ENCODE data around the gene SFXN3. TPM values are rescaled to one million over a fixed set of nuclear protein-coding genes. Genes with fewer than 3 reads are reported as not detected.

SFXN3 gene
- total and polyA plus RNA-seq, 2 experiments from 2014 or later = 0.68 to 3.8 TPM

- Mint-ChIP-seq H3K27ac (peak overlapping the region; percentile 99), H3K4me1 (peaks cover 32% of the 10 kb centered on the region), H3K36me3 (ENCODE audit: low read depth) (no peaks in the 10 kb centered on the region; the same call in 2 of the 3 replicates), H3K9me3 (0 out of 3 replicates have a peak, but pooled peaks cover 2% of the 10 kb centered on the region), H3K4me3 (peak overlapping the region; percentile 86), H3K27me3 (ENCODE audit: insufficient read depth, low read depth, poor library complexity) (peaks cover 51% of the 10 kb centered on the region)
- Histone ChIP-seq H3K27ac (ENCODE audit: low read depth) (peak overlapping the region; percentile 88), H3K79me2 (replicated peaks; ENCODE audit: insufficient read depth) (peaks cover 17% of the 10 kb centered on the region; the same call in 1 of the 2 replicates), H3K4me2 (peak overlapping the region; percentile 93), H4K20me1 (replicated peaks; ENCODE audit: insufficient read depth) (peaks cover 28% of the 10 kb centered on the region), H3K4me1 (ENCODE audit: insufficient read depth) (peaks cover 28% of the 10 kb centered on the region), H3K36me3 (ENCODE audit: insufficient read depth) (no peaks in the 10 kb centered on the region), H3K27me3 (ENCODE audit: insufficient read depth) (peaks cover 46% of the 10 kb centered on the region), H3K9me2 (ENCODE audit: insufficient read depth) (no peaks in the 10 kb centered on the region), H3F3A (replicated peaks; ENCODE audit: low read depth) (peaks cover 21% of the 10 kb centered on the region; the same call in 1 of the 2 replicates), H3K4me3 (peak overlapping the region; percentile 87), H2AFZ (peak overlapping the region; percentile 99)
- TF ChIP-seq EZH2 (IDR thresholded peaks at IDR 0.05; ENCODE audit: low read depth, unreplicated experiment) (peak; percentile 38), STAT1 (IDR thresholded peaks at IDR 0.05; ENCODE audit: unreplicated experiment) (no peak), POLR2AphosphoS5 (IDR thresholded peaks at IDR 0.05; ENCODE audit: low read depth) (no peak; the same call in none of the 2 replicates), JUNB (IDR thresholded peaks at IDR 0.05; ENCODE audit: unreplicated experiment) (no peak), ZNF114 (CRISPR knock-in tag; IDR thresholded peaks at IDR 0.05) (no peak), EZH2phosphoT487 (IDR thresholded peaks at IDR 0.05; ENCODE audit: unreplicated experiment) (no peak), ZNF462 (CRISPR knock-in tag; IDR thresholded peaks at IDR 0.05) (no peak), CREB1 (CRISPR knock-in tag; IDR thresholded peaks at IDR 0.05; ENCODE audit: low read depth) (0 out of 2 replicates have a peak, but pooled peaks have one; percentile 30), REST (IDR thresholded peaks at IDR 0.05; ENCODE audit: unreplicated experiment) (no peak), ETS1 (IDR thresholded peaks at IDR 0.05) (no peak), ZNF331 (CRISPR knock-in tag; IDR thresholded peaks at IDR 0.05; ENCODE audit: low read depth) (no peak), NANOG (IDR thresholded peaks at IDR 0.05; ENCODE audit: borderline replicate concordance) (no peak), CTCF (conservative IDR thresholded peaks at IDR 0.05; ENCODE audit: low read depth in 2 of 2) (peak; percentile 89 to 97)
- ATAC-seq = peak; percentile 24
- peak; percentile 97 for DNase-seq (ENCODE audit: low spot score)
Observed at GRCh38 chr10:101060036-101060950, 29.3 kb downstream of the SFXN3 start.
